NOMO-1 treated with DMSO at 0.1 percent for 48 hours (cell line): ENCODE results near the gene CCDC63.
"Not testable (repeated sequence)": the region's sequence is repeated elsewhere in the genome, so short reads cannot be mapped to it uniquely, and the experiment has no call there.

Source experiments
- DNase-seq: peaks from one replicate; lab custom pipeline; 2025; ENCODE audit not compliant: unreplicated experiment; lab: John Stamatoyannopoulos, UW

CCDC63 gene

GRCh38 chr12:110844131-110844530 is 2.7 kb upstream of the CCDC63 start:
- DNase-seq, result peak; percentile 31

- DNase-seq, result peak; percentile 47
These were observed 2.0 kb upstream of the CCDC63 start for GRCh38 chr12:110844551-110845338.

GRCh38 chr12:110845339-110845682 is 1.5 kb upstream of the CCDC63 start:
- no peak for DNase-seq

- no peak for DNase-seq
These were observed 1.6 kb downstream of the CCDC63 start for GRCh38 chr12:110848314-110848923.

GRCh38 chr12:110849221-110849620 is 2.4 kb downstream of the CCDC63 start:
- peak; percentile 11 for DNase-seq

- DNase-seq, result no peak
These were observed 3.1 kb downstream of the CCDC63 start for GRCh38 chr12:110849748-110850403.

GRCh38 chr12:110850762-110851161 is 4.0 kb downstream of the CCDC63 start:
- DNase-seq, result no peak

- DNase-seq, result no peak
These were observed 7.0 kb downstream of the CCDC63 start for GRCh38 chr12:110853836-110854235.

GRCh38 chr12:110856542-110856941 is 9.8 kb downstream of the CCDC63 start:
- no peak for DNase-seq

- no peak for DNase-seq
These were observed 10.7 kb downstream of the CCDC63 start for GRCh38 chr12:110857528-110857927.

- not testable (repeated sequence) for DNase-seq
These were observed 11.2 kb downstream of the CCDC63 start for GRCh38 chr12:110857954-110858353.

- DNase-seq, result no peak
These were observed 12.1 kb downstream of the CCDC63 start for GRCh38 chr12:110858848-110859247.

- peak; percentile 83 for DNase-seq
These were observed 14.1 kb downstream of the CCDC63 start for GRCh38 chr12:110860833-110861296.

GRCh38 chr12:110861729-110862128 is 14.9 kb downstream of the CCDC63 start:
- no peak for DNase-seq

GRCh38 chr12:110862329-110862728 is 15.5 kb downstream of the CCDC63 start:
- no peak for DNase-seq

GRCh38 chr12:110863161-110863560 is 16.4 kb downstream of the CCDC63 start:
- no peak for DNase-seq

- DNase-seq, result no peak
These were observed 18.7 kb downstream of the CCDC63 start for GRCh38 chr12:110865521-110865920.

- peak; percentile 94 for DNase-seq
These were observed 22.2 kb downstream of the CCDC63 start for GRCh38 chr12:110869026-110869425.

- no peak for DNase-seq
These were observed 23.0 kb downstream of the CCDC63 start for GRCh38 chr12:110869803-110870202.

- DNase-seq, result no peak
These were observed 25.3 kb downstream of the CCDC63 start for GRCh38 chr12:110872100-110872499.

- DNase-seq, result no peak
These were observed 27.6 kb downstream of the CCDC63 start for GRCh38 chr12:110874351-110874750.

- no peak for DNase-seq
These were observed 28.0 kb downstream of the CCDC63 start for GRCh38 chr12:110874781-110875180.
